Brain microvascular endothelial cell (primary cell): Measurements from ENCODE around the gene MUC2.

Experiments used
- DNase-seq: peaks from one replicate; pipeline ENCODE4 v3.0.0-alpha.2; 2020
- H3K27ac ChIP-seq: fragments of 250-450 bp; sonication (Bioruptor Pico); 2 replicates; pipeline ENCODE4 v1.5.1; 2020; ENCODE audit warnings: mild to moderate bottlenecking, moderate library complexity
- H3K27me3 ChIP-seq: fragments of 250-450 bp; sonication (Bioruptor Pico); replicated peaks from 2 replicates; pipeline ENCODE4 v1.5.1; 2020; ENCODE audit warnings: mild to moderate bottlenecking
- H3K36me3 ChIP-seq: fragments of 250-450 bp; sonication (Bioruptor Pico); replicated peaks from 2 replicates; pipeline ENCODE4 v1.5.1; 2020; ENCODE audit warnings: mild to moderate bottlenecking
- H3K4me3 ChIP-seq: 2 replicates; pipeline ENCODE4 v1.5.1; 2011; ENCODE audit warnings: low read depth, mild to moderate bottlenecking, control low read depth, low read length, moderate library complexity
- in situ Hi-C: cut with HindIII; loops from 2 replicates; pipeline ENCODE4 v1.10.0; 2017; ENCODE audit warnings: low sequenced_read_pairs, low pct_ligation_motif_present
- TF ChIP-seq, protein P1 (sequence below): IDR thresholded peaks from 2 replicates; pipeline ENCODE4 v1.5.1; 2011; ENCODE audit warnings: low read depth, mild to moderate bottlenecking, moderate library complexity, low read length, control low read depth, inconsistent platforms; ENCODE audit errors: missing control alignments

The MUC2 gene

DNA sequence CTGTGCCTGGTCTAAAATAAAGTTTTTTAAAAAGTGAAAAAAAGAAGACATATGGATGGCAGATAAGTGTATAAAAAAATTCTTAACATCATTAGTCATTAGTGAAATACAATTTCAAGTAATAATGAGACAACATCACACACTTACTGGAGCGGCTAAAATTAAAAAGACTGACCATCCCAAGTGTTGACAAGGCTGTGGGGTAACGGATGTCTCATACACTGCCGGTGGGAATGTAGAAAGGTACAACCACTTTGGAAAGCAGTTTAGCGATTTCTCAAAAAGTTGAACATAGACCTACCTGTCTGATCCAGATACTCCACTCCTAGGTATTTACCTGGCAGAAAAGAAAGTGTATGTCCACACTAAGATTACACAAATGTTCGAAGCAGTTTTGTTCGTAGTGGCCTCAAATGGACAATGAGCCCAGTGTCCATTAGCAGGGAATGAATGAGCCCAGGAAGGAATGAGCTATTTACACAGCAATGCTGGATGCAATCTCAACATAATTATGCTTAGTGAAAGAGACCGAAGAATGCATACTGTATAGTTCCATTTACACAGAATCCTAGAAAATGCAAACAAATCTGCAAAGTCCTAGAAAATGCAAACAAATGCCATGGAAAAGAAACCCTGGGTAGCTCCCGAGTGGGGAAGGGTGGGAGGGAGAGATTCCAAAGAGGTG is 6.7 kb upstream of the MUC2 start:
- DNase-seq: no peak
- in situ Hi-C loops: no loop called here
- H3K27me3 ChIP-seq: no peaks in the 10 kb centered on the region

DNA sequence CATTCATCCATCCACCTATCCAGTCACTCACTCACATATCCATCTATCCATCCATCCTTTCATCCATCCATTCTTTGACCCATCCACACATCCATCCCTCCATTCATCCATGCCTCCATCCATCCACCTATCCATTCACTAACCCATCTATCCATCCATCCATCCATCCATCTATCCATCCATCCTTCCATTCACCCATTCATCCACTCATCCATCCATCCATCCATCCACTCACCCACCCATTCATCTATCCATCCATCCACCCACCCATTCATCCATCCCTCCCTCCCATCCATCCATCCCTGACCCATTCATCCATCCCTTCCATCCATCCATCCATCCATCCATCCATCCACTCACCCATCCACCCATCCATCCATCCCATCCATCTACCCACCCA is 4.9 kb upstream of the MUC2 start:
- TF ChIP-seq, protein P1, sequence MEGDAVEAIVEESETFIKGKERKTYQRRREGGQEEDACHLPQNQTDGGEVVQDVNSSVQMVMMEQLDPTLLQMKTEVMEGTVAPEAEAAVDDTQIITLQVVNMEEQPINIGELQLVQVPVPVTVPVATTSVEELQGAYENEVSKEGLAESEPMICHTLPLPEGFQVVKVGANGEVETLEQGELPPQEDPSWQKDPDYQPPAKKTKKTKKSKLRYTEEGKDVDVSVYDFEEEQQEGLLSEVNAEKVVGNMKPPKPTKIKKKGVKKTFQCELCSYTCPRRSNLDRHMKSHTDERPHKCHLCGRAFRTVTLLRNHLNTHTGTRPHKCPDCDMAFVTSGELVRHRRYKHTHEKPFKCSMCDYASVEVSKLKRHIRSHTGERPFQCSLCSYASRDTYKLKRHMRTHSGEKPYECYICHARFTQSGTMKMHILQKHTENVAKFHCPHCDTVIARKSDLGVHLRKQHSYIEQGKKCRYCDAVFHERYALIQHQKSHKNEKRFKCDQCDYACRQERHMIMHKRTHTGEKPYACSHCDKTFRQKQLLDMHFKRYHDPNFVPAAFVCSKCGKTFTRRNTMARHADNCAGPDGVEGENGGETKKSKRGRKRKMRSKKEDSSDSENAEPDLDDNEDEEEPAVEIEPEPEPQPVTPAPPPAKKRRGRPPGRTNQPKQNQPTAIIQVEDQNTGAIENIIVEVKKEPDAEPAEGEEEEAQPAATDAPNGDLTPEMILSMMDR: no peak
- no peak for DNase-seq
- in situ Hi-C loops: no loop called here
- no peaks in the 10 kb centered on the region for H3K27me3 ChIP-seq
- no peak overlapping the region for H3K27ac ChIP-seq
- no peak overlapping the region for H3K4me3 ChIP-seq
- no peaks in the 10 kb centered on the region for H3K36me3 ChIP-seq

More for the DNA sequence above, 6.7 kb upstream of the MUC2 start:
- H3K27ac ChIP-seq: no peak overlapping the region
- TF ChIP-seq, protein P1: no peak
- H3K36me3 ChIP-seq: no peaks in the 10 kb centered on the region
- no peak overlapping the region for H3K4me3 ChIP-seq

DNA sequence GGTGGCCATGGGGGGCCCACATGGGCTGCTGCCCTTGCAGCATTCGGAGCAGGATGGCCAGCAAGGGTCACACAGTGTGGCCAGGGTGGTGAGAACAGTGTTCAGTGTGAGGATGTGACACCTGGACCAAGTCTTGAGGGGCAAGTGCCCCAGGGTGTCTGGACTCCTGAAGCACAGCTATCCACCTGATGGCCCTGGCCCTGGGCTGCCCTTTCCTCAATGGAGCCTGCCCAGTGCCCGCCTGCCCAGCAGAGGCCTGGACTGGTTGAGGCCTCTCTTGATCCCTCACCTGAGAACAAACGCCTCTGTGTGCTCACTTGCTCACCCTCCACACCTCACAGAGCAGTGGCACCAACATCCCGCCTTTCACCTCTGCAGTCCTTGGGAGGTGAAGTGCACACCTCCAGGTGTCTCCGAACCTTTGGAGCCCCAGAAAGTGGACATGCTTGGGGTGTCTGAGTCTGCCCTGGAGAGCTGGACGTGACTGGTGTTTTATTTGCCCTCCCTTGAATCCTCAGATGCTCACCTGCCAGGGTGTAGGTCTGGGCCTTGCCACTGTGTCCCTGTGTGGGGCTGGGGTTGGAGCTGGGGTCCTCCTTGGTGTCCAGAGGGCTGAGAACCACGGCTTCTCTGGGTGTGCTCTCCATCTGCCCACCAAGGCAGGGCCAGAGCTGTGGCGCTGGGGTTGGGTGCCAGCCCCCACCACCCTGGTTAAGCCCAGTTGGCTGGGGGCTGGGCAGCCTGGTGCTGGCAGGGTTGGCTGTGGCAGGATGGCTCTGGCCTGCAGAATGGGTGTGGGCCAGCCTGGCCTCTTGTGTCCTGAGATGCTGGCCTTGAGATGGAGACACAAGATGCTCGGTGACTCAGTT is 3.8 kb upstream of the MUC2 start:
- no peak for DNase-seq
- H3K27ac ChIP-seq: no peak overlapping the region
- in situ Hi-C loops: no loop called here

DNA sequence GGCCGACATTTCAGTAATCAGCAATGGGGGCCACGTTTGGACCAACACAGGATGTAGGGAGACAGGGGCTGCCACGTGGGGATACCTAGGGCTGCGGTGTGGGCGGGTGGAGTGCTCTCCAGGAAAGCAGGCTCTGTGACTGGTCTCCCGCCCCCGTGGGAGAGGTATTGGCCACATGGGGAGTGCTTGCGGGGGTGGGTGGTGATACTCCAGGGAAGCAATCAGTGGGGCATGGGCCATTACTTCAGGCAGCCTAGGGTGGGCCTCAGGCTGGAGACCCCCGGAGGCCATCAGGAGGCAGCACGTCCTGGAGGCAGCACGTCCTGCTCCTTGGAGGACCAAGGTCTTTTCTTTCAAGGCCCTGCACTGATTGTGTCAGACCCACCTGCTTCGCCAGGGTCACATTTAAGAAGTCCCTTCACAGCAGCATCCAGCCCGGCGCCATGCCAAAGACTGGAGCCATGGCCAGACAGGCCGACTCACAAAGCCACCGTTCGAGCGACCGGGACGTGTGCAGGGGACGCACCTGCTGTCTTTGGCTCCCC is 3.0 kb upstream of the MUC2 start:
- TF ChIP-seq, protein P1: no peak
- DNase-seq: no peak

More for the DNA sequence above, 3.8 kb upstream of the MUC2 start:
- Histone ChIP-seq H3K4me3 (no peak overlapping the region), H3K27me3 (no peaks in the 10 kb centered on the region), H3K36me3 (no peaks in the 10 kb centered on the region)
- TF ChIP-seq, protein P1: no peak

DNA sequence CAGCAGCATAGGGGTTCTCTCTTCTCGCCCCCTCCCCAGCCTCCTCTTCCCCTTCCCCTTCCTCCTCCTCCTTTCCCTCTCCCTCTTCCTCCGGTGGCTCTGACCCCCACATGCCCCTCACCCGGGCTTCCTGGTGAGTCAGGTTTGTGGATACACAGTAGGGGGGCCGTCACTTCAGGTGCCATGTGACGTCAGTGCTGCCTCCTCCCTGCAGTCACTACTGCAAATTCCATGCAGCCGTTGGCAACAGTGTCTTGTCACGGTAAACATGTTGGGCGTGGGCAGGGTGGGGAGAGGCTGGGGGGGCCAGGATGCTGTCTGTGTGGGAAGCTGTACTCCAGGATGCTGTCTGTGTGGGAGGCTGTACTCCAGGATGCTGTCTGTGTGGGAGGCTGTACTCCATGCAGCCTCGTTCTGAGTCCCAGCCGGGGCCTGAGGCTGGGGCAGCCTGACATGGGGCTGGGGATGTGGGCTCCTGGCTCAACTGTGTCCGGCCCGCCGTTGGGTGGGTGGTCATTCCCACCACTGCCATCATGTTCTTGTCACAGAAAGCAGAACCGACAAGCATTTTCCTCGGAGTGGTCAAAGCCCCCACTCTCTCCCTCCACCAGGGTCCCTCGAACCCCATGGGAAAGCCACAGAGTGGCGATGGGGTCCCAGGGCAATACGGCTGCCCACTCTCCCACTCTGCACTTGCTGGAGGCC is 2.4 kb upstream of the MUC2 start:
- H3K4me3 ChIP-seq: no peak overlapping the region
- H3K36me3 ChIP-seq: no peaks in the 10 kb centered on the region
- H3K27ac ChIP-seq: no peak overlapping the region
- no peaks in the 10 kb centered on the region for H3K27me3 ChIP-seq
- TF ChIP-seq, protein P1: no peak
- DNase-seq: peak; percentile 74
- in situ Hi-C loops: no loop called here

More for the DNA sequence above, 3.0 kb upstream of the MUC2 start:
- no peak overlapping the region for H3K4me3 ChIP-seq
- in situ Hi-C loops: no loop called here
- no peaks in the 10 kb centered on the region for H3K27me3 ChIP-seq
- no peak overlapping the region for H3K27ac ChIP-seq
- H3K36me3 ChIP-seq: no peaks in the 10 kb centered on the region
